Fibroblast of lung (primary cell): ENCODE results near the gene LGR4. TPM values are rescaled to one million over a fixed set of nuclear protein-coding genes. Genes with fewer than 3 reads are reported as not detected.

Experiments
- DNase-seq, 2 donors: peaks; one replicate each; pipeline versions ENCODE4 v3.0.0 to v3.0.0-alpha.2; 2010; ENCODE audit warnings: low read depth in 2 of 2
- H2AFZ ChIP-seq: 2 replicates; pipeline ENCODE4 v1.5.1; 2012; ENCODE audit warnings: low read length, control low read depth, inconsistent platforms
- H3K27ac ChIP-seq: 2 replicates; pipeline ENCODE4 v1.5.1; 2011; ENCODE audit warnings: low read length, control low read depth; ENCODE audit not compliant: insufficient read depth
- H3K27me3 ChIP-seq: 2 replicates; pipeline ENCODE4 v1.5.1; 2011; ENCODE audit warnings: mild to moderate bottlenecking, low read length; ENCODE audit not compliant: control insufficient read depth, insufficient read depth
- H3K36me3 ChIP-seq: 2 replicates; pipeline ENCODE4 v1.5.1; 2011; ENCODE audit warnings: low read length; ENCODE audit not compliant: control insufficient read depth, insufficient read depth
- H3K4me1 ChIP-seq: 2 replicates; pipeline ENCODE4 v1.5.1; 2011; ENCODE audit warnings: low read length; ENCODE audit not compliant: control insufficient read depth, insufficient read depth; ENCODE audit errors: extremely low read depth
- H3K4me2 ChIP-seq: 2 replicates; pipeline ENCODE4 v1.5.1; 2011; ENCODE audit warnings: low read length, control low read depth; ENCODE audit not compliant: insufficient read depth; ENCODE audit errors: extremely low read depth
- H3K4me3 ChIP-seq, 4 experiments: fragments of 200-600 bp in 1 of 4; sonication (generic) in 1 of 4; replicated peaks in 1 of 4; 2 replicates each; pipeline ENCODE4 v1.5.1; 2011 to 2016; ENCODE audit warnings: low read length in 4 of 4, low read depth in 3 of 4, mild to moderate bottlenecking in 3 of 4, control low read depth in 2 of 4, inconsistent platforms in 1 of 4, mixed read lengths in 1 of 4; ENCODE audit not compliant: insufficient read depth in 1 of 4; ENCODE audit errors: control extremely low read depth in 1 of 4
- H3K79me2 ChIP-seq: 2 replicates; pipeline ENCODE4 v1.5.1; 2012; ENCODE audit warnings: mild to moderate bottlenecking, low read length, inconsistent platforms; ENCODE audit not compliant: control insufficient read depth, insufficient read depth
- H3K9ac ChIP-seq: 2 replicates; pipeline ENCODE4 v1.5.1; 2011; ENCODE audit warnings: mild to moderate bottlenecking, low read length, control low read depth; ENCODE audit not compliant: insufficient read depth
- H3K9me3 ChIP-seq: 2 replicates; pipeline ENCODE4 v1.5.1; 2012; ENCODE audit warnings: low read depth, low read length; ENCODE audit not compliant: control insufficient read depth, insufficient read depth
- H4K20me1 ChIP-seq: 2 replicates; pipeline ENCODE4 v1.5.1; 2011; ENCODE audit warnings: low read length; ENCODE audit not compliant: control insufficient read depth, insufficient read depth; ENCODE audit errors: extremely low read depth
- CTCF ChIP-seq, 2 donors: IDR thresholded peaks in 1 of 2; conservative IDR thresholded peaks in 1 of 2; 1 replicate in 1 of 2; 2 replicates in 1 of 2; pipeline ENCODE4 v1.5.1; 2011 to 2012; ENCODE audit warnings: low read length in 2 of 2, control low read depth in 1 of 2, inconsistent platforms in 1 of 2, low read depth in 1 of 2, mild to moderate bottlenecking in 1 of 2
- EZH2 ChIP-seq: IDR thresholded peaks from 2 replicates; pipeline ENCODE4 v1.5.1; 2012; ENCODE audit warnings: low read length, control low read depth, mild to moderate bottlenecking; ENCODE audit errors: missing control alignments
- polyA plus RNA-seq, 2 donors: library from polyadenylated mRNA; depleted of rRNA in 1 of 2; stranded (reverse) in 1 of 2; unstranded in 1 of 2; fragments of >200 nt; gene quantifications; 2 replicates each; pipeline ENCODE4 v1.2.1, GENCODE V29; 2011 to 2012; ENCODE audit warnings: missing spikeins in 1 of 2
- total RNA-seq: library from RNA; depleted of rRNA; stranded (reverse); fragments of >200 nt; gene quantifications from 2 replicates; pipeline ENCODE4 v1.2.1, GENCODE V29; 2014

Gene LGR4
- total and polyA plus RNA-seq, 2 donors (not counting 1 experiment from before 2014, with no cell fraction given): 6.4 to 8.8 TPM

GRCh38 chr11:27447288-27448183, 25.1 kb downstream of the LGR4 start:
- no peaks in the 10 kb centered on the region for H3K4me1 ChIP-seq
- no peak overlapping the region for H3K9ac ChIP-seq
- no peaks in the 10 kb centered on the region for H3K79me2 ChIP-seq
- H3K27ac ChIP-seq: no peak overlapping the region
- no peaks in the 10 kb centered on the region for H3K36me3 ChIP-seq
- peak in 1 of 2 donors; percentile 74 for DNase-seq
- no peak overlapping the region for H3K4me3 ChIP-seq
- no peak for TF ChIP-seq EZH2
- no peak for TF ChIP-seq CTCF (conservative IDR thresholded peaks at IDR 0.05 in 1 of 2, IDR thresholded peaks at IDR 0.05 in 1 of 2; ENCODE audit: low read depth in 1 of 2, low read length in 2 of 2)
- H3K27me3 ChIP-seq: no peaks in the 10 kb centered on the region
- H4K20me1 ChIP-seq: no peaks in the 10 kb centered on the region
- no peak overlapping the region for H3K4me2 ChIP-seq
- no peaks in the 10 kb centered on the region for H3K9me3 ChIP-seq
- no peak overlapping the region for H2AFZ ChIP-seq

GRCh38 chr11:27445625-27446024, 27.0 kb downstream of the LGR4 start:
- Histone ChIP-seq H3K4me3 (no peak overlapping the region), H4K20me1 (no peaks in the 10 kb centered on the region), H3K4me2 (no peak overlapping the region), H3K9me3 (no peaks in the 10 kb centered on the region), H3K36me3 (no peaks in the 10 kb centered on the region), H3K4me1 (no peaks in the 10 kb centered on the region), H3K27me3 (no peaks in the 10 kb centered on the region), H2AFZ (no peak overlapping the region), H3K79me2 (no peaks in the 10 kb centered on the region), H3K9ac (no peak overlapping the region), H3K27ac (no peak overlapping the region)
- no peak for DNase-seq
- TF ChIP-seq EZH2: no peak
- no peak for TF ChIP-seq CTCF (conservative IDR thresholded peaks at IDR 0.05 in 1 of 2, IDR thresholded peaks at IDR 0.05 in 1 of 2; ENCODE audit: low read depth in 1 of 2, low read length in 2 of 2)

- Histone ChIP-seq H4K20me1 (no peaks in the 10 kb centered on the region), H3K4me1 (no peaks in the 10 kb centered on the region), H3K4me3 (no peak overlapping the region), H3K79me2 (no peaks in the 10 kb centered on the region), H3K9me3 (no peaks in the 10 kb centered on the region), H3K27ac (no peak overlapping the region), H3K27me3 (no peaks in the 10 kb centered on the region), H3K4me2 (no peak overlapping the region), H3K9ac (no peak overlapping the region), H2AFZ (no peak overlapping the region), H3K36me3 (no peaks in the 10 kb centered on the region)
- TF ChIP-seq CTCF (conservative IDR thresholded peaks at IDR 0.05 in 1 of 2, IDR thresholded peaks at IDR 0.05 in 1 of 2; ENCODE audit: low read depth in 1 of 2, low read length in 2 of 2): no peak
- TF ChIP-seq EZH2: no peak
- DNase-seq: no peak
These were observed 27.8 kb downstream of the LGR4 start for GRCh38 chr11:27444801-27445215.
